ENCODE results near the gene UBE2J2.
"Not testable (repeated sequence)": the region's sequence is repeated elsewhere in the genome, so short reads cannot be mapped to it uniquely, and the experiment has no call there.

Gene UBE2J2

GRCh38 chr1:1253972-1254666 lies 19.5 kb downstream of the UBE2J2 start:
- no peak for DNase-seq

GRCh38 chr1:1253314-1253713 lies 20.3 kb downstream of the UBE2J2 start:
- DNase-seq: no peak

- no peak for DNase-seq
Observed at GRCh38 chr1:1250786-1251284, 22.8 kb downstream of the UBE2J2 start.

GRCh38 chr1:1248009-1248913 lies 25.4 kb downstream of the UBE2J2 start:
- not testable (repeated sequence) for DNase-seq

GRCh38 chr1:1247341-1247913 lies 26.2 kb downstream of the UBE2J2 start:
- DNase-seq: no peak

GRCh38 chr1:1246577-1247340 lies 26.9 kb downstream of the UBE2J2 start, which contains the start of gene C1QTNF12:
C1QTNF12 (minus strand) TSS chr1:1246722; CDS start chr1:1246690, 32 bp downstream.
- no peak for DNase-seq

- DNase-seq: no peak
Observed at GRCh38 chr1:1245817-1246576, 27.7 kb downstream of the UBE2J2 start.

- DNase-seq: no peak
Observed at GRCh38 chr1:1245178-1245816, 28.4 kb downstream of the UBE2J2 start.

- no peak for DNase-seq
Observed at GRCh38 chr1:1244192-1244811, 29.4 kb downstream of the UBE2J2 start.

GRCh38 chr1:1243807-1244191 lies 29.9 kb downstream of the UBE2J2 start:
- no peak for DNase-seq

- DNase-seq: no peak
Observed at GRCh38 chr1:1243266-1243660, 30.4 kb downstream of the UBE2J2 start.

GRCh38 chr1:1242461-1243265 lies 31.0 kb downstream of the UBE2J2 start:
- DNase-seq: no peak

- DNase-seq: no peak
Observed at GRCh38 chr1:1241588-1242219, 31.9 kb downstream of the UBE2J2 start.

- DNase-seq: no peak
Observed at GRCh38 chr1:1240822-1241587, 32.6 kb downstream of the UBE2J2 start.

GRCh38 chr1:1240348-1240732 lies 33.3 kb downstream of the UBE2J2 start:
- DNase-seq: no peak

GRCh38 chr1:1239614-1240347 lies 33.9 kb downstream of the UBE2J2 start:
- DNase-seq: no peak

GRCh38 chr1:1239227-1239613 lies 34.4 kb downstream of the UBE2J2 start:
- DNase-seq: no peak

- DNase-seq: no peak
Observed at GRCh38 chr1:1238702-1239178, 34.9 kb downstream of the UBE2J2 start.
